Spleen (tissue), 11 donors: ENCODE data around the gene SLC39A11. TPM values are rescaled to one million over a fixed set of nuclear protein-coding genes. Genes with fewer than 3 reads are reported as not detected.

ENCODE experiments used
- DNase-seq: peaks from one replicate; pipeline ENCODE4 v3.0.0-alpha.2; 2020
- H3K27ac ChIP-seq, 8 donors: fragments of 200-600 bp; sonication (generic) in 7 of 8; 1 replicate in 4 of 8; 2 replicates in 4 of 8; pipeline versions ENCODE4 v1.5.0 to v1.8.0; 2016 to 2021; ENCODE audit warnings: inconsistent platforms in 4 of 8, mild to moderate bottlenecking in 4 of 8, moderate library complexity in 1 of 8
- H3K27me3 ChIP-seq, 7 donors: fragments of 200-600 bp; sonication (generic) in 6 of 7; replicated peaks in 1 of 7; 1 replicate in 4 of 7; 2 replicates in 3 of 7; pipeline versions ENCODE4 v1.5.0 to v1.8.0; 2016 to 2021; ENCODE audit warnings: inconsistent platforms in 3 of 7, mild to moderate bottlenecking in 1 of 7
- H3K36me3 ChIP-seq, 6 donors: fragments of 200-600 bp; sonication (generic) in 5 of 6; 1 replicate in 4 of 6; 2 replicates in 2 of 6; pipeline versions ENCODE4 v1.5.0 to v1.8.0; 2016 to 2021; ENCODE audit warnings: inconsistent platforms in 2 of 6
- H3K4me1 ChIP-seq, 6 donors: fragments of 200-600 bp; sonication (generic) in 5 of 6; 1 replicate in 3 of 6; 2 replicates in 3 of 6; pipeline versions ENCODE4 v1.5.0 to v1.8.0; 2016 to 2021; ENCODE audit warnings: inconsistent platforms in 3 of 6
- H3K4me3 ChIP-seq, 8 donors: fragments of 200-600 bp; sonication (generic) in 7 of 8; 1 replicate in 4 of 8; 2 replicates in 4 of 8; pipeline versions ENCODE4 v1.5.0 to v1.8.0; 2016 to 2021; ENCODE audit warnings: inconsistent platforms in 4 of 8, mild to moderate bottlenecking in 4 of 8, moderate library complexity in 2 of 8
- H3K9me3 ChIP-seq, 8 donors: fragments of 200-600 bp; sonication (generic) in 7 of 8; 1 replicate in 4 of 8; 2 replicates in 4 of 8; pipeline versions ENCODE4 v1.5.0 to v1.8.0; 2016 to 2021; ENCODE audit warnings: inconsistent platforms in 4 of 8
- CTCF ChIP-seq, 11 experiments: fragments of 200-600 bp in 7 of 11; fragments of 450-650 bp in 4 of 11; sonication (generic) in 4 of 11; IDR thresholded peaks in 8 of 11; conservative IDR thresholded peaks in 3 of 11; 1 replicate in 7 of 11; 2 replicates in 4 of 11; pipeline versions ENCODE4 v1.4.0 to v1.8.0; 2016 to 2021; ENCODE audit warnings: antibody characterized with exemption in 11 of 11, inconsistent platforms in 4 of 11, mild to moderate bottlenecking in 1 of 11
- POLR2A ChIP-seq, 3 donors: fragments of 450-650 bp; IDR thresholded peaks; one replicate each; pipeline ENCODE4 v1.5.1; 2017; ENCODE audit warnings: antibody characterized with exemption in 3 of 3, mild to moderate bottlenecking in 1 of 3
- POLR2AphosphoS5 ChIP-seq, 3 donors: sonication (generic); formaldehyde crosslinking; IDR thresholded peaks; one replicate each; pipeline ENCODE4 v1.5.1; 2017; ENCODE audit warnings: antibody characterized with exemption in 3 of 3
- WGBS, 5 donors: extraction: QIAGEN DNeasy Blood & Tissue Kit in 3 of 5; methylation state at CpG; one replicate each; pipeline versions ENCODE4 v1.1.5 to v1.1.7; 2013 to 2018; 5-methylcytosine and 5-hydroxymethylcytosine counted together
- intact Hi-C: fragments of 100-400 bp; cut with DNase I; formaldehyde crosslinking; loops from one replicate; pipeline ENCODE4 v1.15.0; 2023; ENCODE audit warnings: low total_unique reads
- polyA plus RNA-seq, 3 donors: library from polyadenylated mRNA; stranded (reverse); fragments of 200-250 nt; gene quantifications; one replicate each; pipeline ENCODE4 v1.2.1, GENCODE V29; 2013
- total RNA-seq, 7 donors: library from RNA; depleted of rRNA in 3 of 7; stranded (reverse); fragments of >200 nt in 3 of 7; fragmentation: NEBNext Ultra II Directional in 4 of 7; extraction: Animal tissue kit (Norgen Biotek cat#: 25700) in 4 of 7; gene quantifications; one replicate each; pipeline versions ENCODE4 v1.1.0 to v1.2.1, GENCODE V29; 2016 to 2021
- donor health status: healthy with polysubstance abuse.
- donor health status: DM: no; HTN: no; CAD: no; lungs with moderate emphysema.
- donor health status: DM: no; HTN: no; CAD: no.
- donor health status: Bipolar disorder and iron deficiency.
- donor health status: healthy.
- donor health status: DM: no; HTN: no; CAD: no.
- donor health status: DM: yes; HTN: yes; CAD: no.

The SLC39A11 gene
- total and polyA plus RNA-seq, 10 donors: 4.1 to 45.2 (median 27.8) TPM

- no peaks in the 10 kb centered on the region for H3K36me3 ChIP-seq
- WGBS, 5 donors: 48 to 52% (median 50%) methylated on average over 17 of the region's 17 CpGs
Observed at GRCh38 chr17:72622661-72623433, 469.6 kb downstream of the SLC39A11 start.

GRCh38 chr17:72619976-72620650, 472.4 kb downstream of the SLC39A11 start:
- no peak for DNase-seq
- H3K27ac ChIP-seq: no peak overlapping the region
- 81 to 93% (median 92%) methylated on average over 7 of the region's 7 CpGs for WGBS, 5 donors
- no peak for TF ChIP-seq POLR2A (IDR thresholded peaks at IDR 0.05)
- TF ChIP-seq POLR2AphosphoS5 (IDR thresholded peaks at IDR 0.05): no peak
- TF ChIP-seq CTCF (IDR thresholded peaks at IDR 0.05 in 8 of 11, conservative IDR thresholded peaks at IDR 0.05 in 3 of 11): no peak
- no peak overlapping the region for H3K4me3 ChIP-seq
- H3K36me3 ChIP-seq: no peaks in the 10 kb centered on the region
- intact Hi-C loops: no loop called here
- H3K4me1 ChIP-seq: peaks cover 0 to 9% (median 0%) of the 10 kb centered on the region in 6 donors
- H3K9me3 ChIP-seq: peaks cover 0 to 6% (median 0%) of the 10 kb centered on the region in 8 donors
- peaks cover 0 to 83% (median 28%) of the 10 kb centered on the region in 7 donors for H3K27me3 ChIP-seq

More at GRCh38 chr17:72622661-72623433, 469.6 kb downstream of the SLC39A11 start:
- Histone ChIP-seq H3K4me3 (no peak overlapping the region), H3K9me3 (peaks cover 0 to 14% (median 4%) of the 10 kb centered on the region in 8 donors), H3K27ac (no peak overlapping the region), H3K27me3 (peaks cover 0 to 62% (median 19%) of the 10 kb centered on the region in 7 donors), H3K4me1 (peaks cover 0 to 7% (median 0%) of the 10 kb centered on the region in 6 donors)
- TF ChIP-seq CTCF (IDR thresholded peaks at IDR 0.05 in 8 of 11, conservative IDR thresholded peaks at IDR 0.05 in 3 of 11) (no peak), POLR2A (IDR thresholded peaks at IDR 0.05) (no peak), POLR2AphosphoS5 (IDR thresholded peaks at IDR 0.05) (no peak)
- DNase-seq: no peak
- intact Hi-C loops: no loop called here

GRCh38 chr17:72618001-72618509, 474.4 kb downstream of the SLC39A11 start:
- no peak for TF ChIP-seq POLR2A (IDR thresholded peaks at IDR 0.05)
- no peak for TF ChIP-seq CTCF (IDR thresholded peaks at IDR 0.05 in 8 of 11, conservative IDR thresholded peaks at IDR 0.05 in 3 of 11)
- no peak for TF ChIP-seq POLR2AphosphoS5 (IDR thresholded peaks at IDR 0.05)
- Histone ChIP-seq H3K27me3 (peaks cover 0 to 88% (median 14%) of the 10 kb centered on the region in 7 donors), H3K9me3 (no peaks in the 10 kb centered on the region), H3K27ac (no peak overlapping the region), H3K36me3 (no peaks in the 10 kb centered on the region), H3K4me3 (no peak overlapping the region), H3K4me1 (peaks cover 0 to 9% (median 0%) of the 10 kb centered on the region in 6 donors)
- intact Hi-C loops: no loop called here
- no peak for DNase-seq
- 5 to 14% (median 11%) methylated on average over 14 to 17 of the region's 17 CpGs for WGBS, 5 donors

- intact Hi-C loops: no loop called here
- H3K4me3 ChIP-seq: no peak overlapping the region
- 35 to 42% (median 39%) methylated on average over 6 of the region's 6 CpGs for WGBS, 5 donors
- TF ChIP-seq CTCF (IDR thresholded peaks at IDR 0.05 in 8 of 11, conservative IDR thresholded peaks at IDR 0.05 in 3 of 11) (no peak), POLR2A (IDR thresholded peaks at IDR 0.05) (no peak), POLR2AphosphoS5 (IDR thresholded peaks at IDR 0.05) (no peak)
- H3K27ac ChIP-seq: no peak overlapping the region
- H3K4me1 ChIP-seq: peaks cover 0 to 9% (median 0%) of the 10 kb centered on the region in 6 donors
- no peaks in the 10 kb centered on the region for H3K36me3 ChIP-seq
- H3K27me3 ChIP-seq: peaks cover 0 to 88% (median 10%) of the 10 kb centered on the region in 7 donors
- no peak for DNase-seq
- H3K9me3 ChIP-seq: no peaks in the 10 kb centered on the region
Observed at GRCh38 chr17:72617557-72617956, 474.9 kb downstream of the SLC39A11 start.
